GM19328 (cell line): ENCODE data around the gene TNFRSF8.
"Not testable (repeated sequence)": the region's sequence is repeated elsewhere in the genome, so short reads cannot be mapped to it uniquely, and the experiment has no call there.

Experiments used
- ATAC-seq: cut with Tn5 transposase; IDR thresholded peaks from one replicate; pipeline ENCODE4 v1.9.1; 2021; ENCODE audit warnings: mild to moderate bottlenecking, moderate library complexity; ENCODE audit not compliant: unreplicated experiment

TNFRSF8 gene

DNA sequence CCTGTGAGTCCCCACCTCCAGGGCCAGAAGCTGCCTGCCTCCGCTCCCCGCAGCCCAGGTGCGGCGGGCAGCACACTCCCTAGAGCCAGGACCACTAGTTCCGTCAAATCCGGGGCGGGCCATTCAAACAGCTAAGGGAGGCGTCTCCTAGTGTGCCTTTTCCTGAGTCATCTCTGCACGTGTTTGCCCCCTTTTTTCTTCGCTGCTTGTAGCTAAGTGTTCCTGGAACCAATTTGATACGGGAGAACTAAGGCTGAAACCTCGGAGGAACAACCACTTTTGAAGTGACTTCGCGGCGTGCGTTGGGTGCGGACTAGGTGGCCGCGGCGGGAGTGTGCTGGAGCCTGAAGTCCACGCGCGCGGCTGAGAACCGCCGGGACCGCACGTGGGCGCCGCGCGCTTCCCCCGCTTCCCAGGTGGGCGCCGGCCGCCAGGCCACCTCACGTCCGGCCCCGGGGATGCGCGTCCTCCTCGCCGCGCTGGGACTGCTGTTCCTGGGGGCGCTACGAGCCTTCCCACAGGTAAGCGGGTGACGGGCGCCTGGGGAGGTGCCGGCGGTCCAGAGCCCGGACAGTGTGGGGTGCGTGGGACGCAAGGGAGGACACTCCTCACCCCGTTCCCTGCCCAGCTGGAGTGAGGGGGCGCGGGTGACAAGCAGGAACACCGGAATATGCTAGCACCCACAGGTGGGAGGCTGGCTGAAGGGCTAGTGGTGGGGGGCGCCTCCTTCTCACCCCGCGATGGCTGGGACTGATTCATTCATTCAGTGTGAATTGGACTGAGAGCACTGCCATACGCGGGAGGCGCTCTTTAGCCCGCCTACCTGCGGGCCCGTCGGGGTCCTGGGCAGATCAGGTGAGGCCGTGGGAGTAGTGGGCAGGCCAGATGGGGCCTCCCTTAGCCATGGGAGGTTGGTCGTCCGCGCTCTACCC is at the start of gene TNFRSF8:
TNFRSF8 (plus strand) TSS at position 163 of the 932 bp plus-strand sequence; CDS start at position 459, 296 bp downstream.
- no peak for ATAC-seq

- no peak for ATAC-seq
These were observed 48.7 kb upstream of the TNFRSF8 start for GRCh38 chr1:12014141-12014991.

DNA sequence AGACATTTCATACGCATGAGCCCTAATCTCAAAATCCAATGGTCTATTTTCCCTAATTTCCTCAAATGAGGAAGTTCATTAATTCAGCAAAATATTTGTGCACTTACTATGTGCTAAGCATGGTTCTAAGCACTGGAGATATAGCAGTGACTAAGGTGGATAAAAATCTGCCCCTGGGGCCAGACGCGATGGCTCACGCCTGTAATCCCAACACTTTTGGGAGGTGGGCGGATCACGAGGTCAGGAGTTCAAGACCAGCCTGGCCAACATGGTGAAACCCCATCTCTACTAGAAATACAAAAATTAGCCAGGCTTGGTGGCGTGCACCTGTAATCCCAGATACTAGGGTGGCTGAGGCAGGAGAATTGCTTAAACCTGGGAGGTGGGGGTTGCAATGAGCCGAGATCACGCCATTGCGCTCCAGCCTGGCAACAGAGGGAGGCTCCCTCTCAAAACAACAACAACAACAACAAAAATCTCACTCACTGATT is 48.1 kb upstream of the TNFRSF8 start:
- no peak for ATAC-seq

- no peak for ATAC-seq
These were observed 47.6 kb upstream of the TNFRSF8 start for GRCh38 chr1:12015499-12015898.

DNA sequence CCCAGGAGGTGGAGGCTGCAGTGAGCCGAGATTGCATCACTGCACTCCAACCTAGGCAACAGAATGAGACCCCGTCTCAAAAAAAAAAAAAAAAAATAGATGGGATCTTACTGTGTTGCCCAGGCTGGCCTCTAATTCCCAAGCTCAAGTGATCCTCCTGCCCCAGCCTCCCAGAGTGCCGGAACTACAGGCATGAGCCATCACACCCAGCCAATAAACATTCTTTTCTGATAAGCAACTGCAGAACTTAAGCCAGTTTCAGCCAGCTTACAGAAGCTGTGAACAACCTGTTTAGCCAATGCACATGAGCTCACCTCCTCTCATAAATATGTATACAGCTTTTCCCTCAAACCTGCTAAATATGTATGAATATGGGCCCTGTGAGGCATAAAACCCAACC is 46.9 kb upstream of the TNFRSF8 start:
- no peak for ATAC-seq

DNA sequence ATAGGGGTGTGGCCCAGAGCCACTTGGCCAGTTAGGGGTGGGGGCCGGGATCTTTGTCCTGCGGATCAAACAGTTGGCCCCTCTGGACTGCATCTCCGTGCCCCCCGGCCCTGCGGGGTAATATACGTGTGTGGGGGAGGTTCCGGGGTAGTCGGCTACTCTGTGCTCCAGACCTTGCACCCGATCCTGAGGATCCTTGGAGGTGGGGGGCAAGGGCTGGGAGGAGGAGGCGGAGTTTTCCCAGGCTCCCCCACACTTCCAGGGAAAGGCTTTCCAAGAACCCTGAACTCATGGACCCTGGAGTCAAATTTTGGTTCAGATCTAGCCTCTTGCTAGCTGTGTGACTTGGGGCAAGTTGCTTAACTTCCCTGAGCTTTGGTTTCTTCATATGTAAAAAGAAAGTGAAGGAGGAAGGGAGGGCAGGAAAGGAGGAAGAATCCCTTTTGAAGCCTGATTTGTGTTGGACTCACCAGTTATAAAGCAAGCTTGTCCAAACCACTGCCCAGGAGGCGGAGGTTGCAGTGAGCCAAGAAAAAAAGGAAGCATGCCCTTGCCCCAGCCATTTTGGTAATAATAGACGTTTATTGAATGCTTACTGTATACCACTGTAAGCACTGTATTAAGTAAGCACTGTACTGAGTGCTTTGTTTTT is 43.1 kb upstream of the TNFRSF8 start:
- ATAC-seq: no peak

- no peak for ATAC-seq
These were observed 41.5 kb upstream of the TNFRSF8 start for GRCh38 chr1:12021616-12022015.

- no peak for ATAC-seq
These were observed 41.1 kb upstream of the TNFRSF8 start for GRCh38 chr1:12022036-12022435.

DNA sequence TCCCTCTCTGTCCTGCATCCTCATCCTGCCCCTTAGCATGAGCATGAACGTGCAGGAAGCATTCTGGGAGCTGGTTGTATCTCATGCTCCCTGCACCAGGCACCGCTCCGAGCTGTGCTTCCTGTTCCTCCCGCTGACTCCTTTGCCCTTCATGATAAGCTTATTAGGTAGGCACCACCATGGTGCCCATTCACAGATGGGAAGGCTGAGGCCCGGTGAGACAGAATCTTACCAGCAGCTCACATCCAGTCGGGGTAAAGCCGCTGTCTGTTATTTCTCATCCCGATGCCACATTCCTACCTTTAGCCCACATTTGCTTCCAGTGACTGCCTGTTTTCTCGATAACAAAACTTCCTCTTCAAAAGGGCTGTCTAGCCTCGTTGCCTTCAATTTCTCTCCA is 36.5 kb upstream of the TNFRSF8 start:
- ATAC-seq: no peak

GRCh38 chr1:12028248-12028647 is 34.9 kb upstream of the TNFRSF8 start:
- no peak for ATAC-seq

DNA sequence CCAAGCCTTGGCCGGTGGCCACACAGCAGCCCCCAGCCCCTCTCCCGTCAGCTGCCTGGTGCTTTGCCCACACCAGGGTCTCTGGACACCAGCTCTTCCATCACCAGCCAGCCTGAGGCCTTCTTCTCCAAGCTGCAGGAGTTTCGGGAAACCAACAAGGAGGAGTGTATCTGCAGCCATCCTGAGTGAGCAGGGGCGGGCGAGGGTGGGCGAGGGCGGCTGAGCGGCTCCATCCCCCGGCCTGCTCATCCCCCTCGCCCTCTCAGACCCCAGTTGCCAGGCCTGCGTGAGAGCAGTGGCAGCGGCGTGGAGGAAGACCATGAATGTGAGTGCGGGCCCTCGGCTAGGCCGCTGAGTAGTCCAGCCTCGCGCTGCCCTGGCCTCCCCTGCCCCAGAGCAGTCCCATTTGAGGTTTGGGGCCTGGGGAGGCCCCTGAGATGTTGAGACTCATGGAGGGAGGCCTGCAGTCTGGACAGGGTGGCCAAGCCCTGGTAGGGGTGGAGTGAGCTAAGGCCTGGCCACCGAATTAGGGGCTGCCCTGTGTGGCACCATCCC is 34.1 kb upstream of the TNFRSF8 start:
- ATAC-seq: no peak

GRCh38 chr1:12029720-12030339 is 33.3 kb upstream of the TNFRSF8 start:
- no peak for ATAC-seq

DNA sequence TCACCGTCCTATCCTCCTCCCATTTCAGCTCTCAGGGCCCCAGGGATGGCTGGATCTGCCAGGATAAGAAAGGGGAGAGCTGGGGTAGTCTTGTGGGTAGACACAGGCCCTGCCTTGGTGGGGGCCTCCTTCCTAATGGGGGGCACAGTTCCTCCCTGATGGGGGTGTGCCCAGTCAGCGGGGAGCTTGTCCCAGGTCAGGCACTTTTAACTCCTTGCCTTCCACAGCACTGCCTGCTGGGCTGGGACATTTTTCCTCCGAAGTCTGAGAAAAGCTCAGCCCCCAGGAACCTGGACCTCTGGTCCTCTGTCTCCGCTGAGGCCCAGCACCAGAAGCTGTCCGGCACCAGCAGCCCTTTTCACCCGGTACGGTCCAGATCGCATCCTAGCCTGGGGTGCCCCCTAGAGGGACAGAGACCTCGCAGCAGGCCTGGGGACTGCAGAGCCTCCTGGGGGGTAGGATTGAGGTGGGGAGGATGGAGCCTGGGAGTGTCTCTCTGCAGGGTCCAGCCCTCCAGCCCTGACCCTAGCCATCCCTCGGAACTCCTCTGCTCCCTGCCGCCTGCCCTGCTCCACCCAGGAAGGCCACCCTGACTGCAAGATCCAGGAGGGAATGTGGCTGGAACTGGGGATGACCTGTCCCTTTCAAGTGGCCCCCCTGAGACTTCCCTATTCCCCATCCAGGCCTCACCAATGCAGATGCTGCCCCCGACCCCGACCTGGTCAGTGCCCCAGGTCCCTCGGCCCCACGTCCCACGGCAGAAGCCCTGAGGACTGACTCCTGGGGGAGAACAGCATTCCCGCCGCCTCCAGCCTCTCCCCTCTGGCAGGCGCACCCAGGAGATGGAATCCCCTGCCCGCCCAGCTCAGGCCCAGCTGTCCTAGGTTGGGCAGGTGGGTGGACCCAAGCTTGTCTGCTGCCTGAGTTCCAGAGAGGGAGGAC is 31.8 kb upstream of the TNFRSF8 start:
- no peak for ATAC-seq

- no peak for ATAC-seq
These were observed 30.9 kb upstream of the TNFRSF8 start for GRCh38 chr1:12032161-12032621.

DNA sequence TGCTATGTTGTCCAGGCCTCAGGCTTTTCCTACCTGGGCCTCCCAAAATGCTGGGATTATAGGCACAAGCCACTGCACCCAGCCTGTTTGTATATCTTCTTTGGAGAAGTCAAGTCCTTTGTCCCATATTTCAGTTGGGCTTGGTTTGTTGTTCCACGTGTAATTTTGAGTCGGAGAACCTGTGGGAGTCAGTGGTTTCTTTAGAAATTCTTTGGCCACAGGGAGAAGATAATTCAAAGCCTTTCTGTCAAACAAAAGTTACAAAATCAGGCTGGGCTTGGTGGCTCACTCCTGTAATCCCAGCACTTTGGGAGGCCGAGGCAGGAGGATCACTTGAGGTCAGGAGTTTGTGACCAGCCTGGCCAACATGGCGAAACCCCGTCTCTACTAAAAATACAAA is 29.7 kb upstream of the TNFRSF8 start:
- ATAC-seq: not testable (repeated sequence)

DNA sequence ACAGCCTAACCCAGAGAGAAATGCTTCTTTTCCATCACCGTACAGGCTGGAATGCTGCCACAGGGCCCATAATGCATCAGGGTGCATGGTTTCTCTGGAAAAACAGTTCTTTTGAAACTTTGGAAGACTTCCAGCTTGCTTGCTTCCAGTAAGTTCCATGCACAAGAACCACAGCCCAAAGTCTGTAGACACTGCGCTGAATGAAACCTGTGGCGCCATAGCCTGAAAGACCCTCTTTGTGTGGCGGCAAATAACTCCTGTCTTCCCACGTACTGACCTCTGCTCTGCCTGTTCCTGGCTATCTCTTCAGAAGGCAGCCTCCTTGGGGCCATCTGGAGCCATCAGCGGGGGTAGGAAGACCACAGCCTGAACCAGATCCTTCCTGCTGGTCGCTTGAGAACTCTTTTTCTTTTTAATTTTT is 28.7 kb upstream of the TNFRSF8 start:
- no peak for ATAC-seq

- ATAC-seq: no peak
These were observed 27.8 kb upstream of the TNFRSF8 start for GRCh38 chr1:12035312-12035711.

DNA sequence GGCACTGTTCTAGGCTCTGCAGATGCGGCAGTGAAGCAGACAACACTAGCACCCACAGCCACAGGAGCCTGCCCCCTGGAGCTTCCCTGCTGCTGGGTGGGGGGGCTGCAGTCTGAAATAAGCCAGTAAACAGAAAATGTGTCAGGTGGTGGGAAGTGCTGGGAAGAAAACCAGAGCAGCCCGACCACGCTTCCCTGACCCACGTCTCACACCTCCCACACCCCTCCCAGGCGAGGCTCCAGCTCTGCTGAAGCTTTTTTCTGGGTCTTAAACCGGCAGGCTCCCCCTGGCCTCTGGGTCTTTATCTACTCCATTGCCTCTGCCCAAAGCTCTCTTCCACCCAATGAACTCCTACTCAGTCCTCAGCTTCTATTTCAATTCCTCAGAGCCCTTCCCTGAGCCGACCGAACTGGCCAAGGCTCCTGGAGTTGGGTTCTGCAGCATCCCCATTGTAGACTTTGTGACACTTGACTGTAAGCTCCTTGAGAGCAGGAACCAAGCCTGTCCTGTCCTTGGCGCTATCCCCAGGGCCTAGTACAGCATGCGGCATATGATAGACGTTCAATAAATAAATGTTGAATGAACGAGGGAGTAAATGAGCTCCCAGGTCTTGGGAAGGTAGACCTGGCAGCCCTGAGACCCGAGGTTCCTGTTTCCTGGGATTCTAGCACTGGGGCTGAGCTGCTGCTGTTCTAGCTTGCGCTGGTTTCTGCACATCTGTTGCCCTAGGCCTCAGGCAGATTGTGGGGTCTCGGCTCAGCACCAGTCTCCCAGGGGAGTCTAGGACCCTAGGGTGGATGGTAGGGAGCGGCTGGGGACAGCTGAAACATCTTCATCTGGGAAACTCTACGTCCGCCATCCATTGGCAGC is 25.4 kb upstream of the TNFRSF8 start:
- ATAC-seq: no peak
